ENCODE data around the gene SLC44A5.
"Not testable (repeated sequence)": the region's sequence is repeated elsewhere in the genome, so short reads cannot be mapped to it uniquely, and the experiment has no call there.

The SLC44A5 gene

GRCh38 chr1:75263616-75264015, 347.3 kb downstream of the SLC44A5 start:
- not testable (repeated sequence) for DNase-seq

DNA sequence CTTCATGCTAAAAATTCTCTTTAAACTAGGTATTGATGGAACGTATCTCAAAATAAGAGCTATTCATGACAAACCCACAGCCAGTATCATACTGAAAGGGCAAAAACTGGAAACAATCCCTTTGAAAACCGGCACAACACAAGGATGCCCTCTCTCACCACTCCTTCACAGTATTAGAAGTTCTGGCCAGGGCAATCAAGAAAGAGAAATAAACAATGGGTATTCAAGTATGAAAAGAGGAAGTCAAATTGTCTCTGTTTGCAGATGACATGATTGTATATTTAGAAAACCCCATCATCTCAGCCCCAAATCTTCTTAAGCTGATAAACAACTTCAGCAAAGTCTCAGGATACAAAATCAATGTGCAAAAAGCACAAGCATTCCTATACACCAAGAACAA, 349.0 kb downstream of the SLC44A5 start:
- DNase-seq, result not testable (repeated sequence)

DNA sequence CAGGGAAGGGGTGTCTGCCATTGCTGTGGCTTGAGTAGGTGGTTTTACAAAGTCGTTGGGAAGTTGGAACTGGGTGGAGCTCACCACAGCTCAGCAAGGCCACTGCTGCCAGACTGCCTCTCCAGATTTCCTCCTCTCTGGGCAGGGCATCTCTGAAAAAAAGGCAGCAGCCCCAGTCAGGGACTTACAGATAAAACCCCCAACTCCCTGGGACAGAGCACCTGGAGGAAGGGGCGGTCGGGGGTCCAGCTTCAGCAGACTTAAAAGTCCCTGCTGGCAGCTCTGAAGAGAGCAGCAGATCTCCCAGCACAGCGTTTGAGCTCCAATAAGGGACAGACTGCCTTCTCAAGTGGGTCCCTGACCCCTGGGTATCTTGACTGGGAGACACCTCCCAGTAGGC, 352.6 kb downstream of the SLC44A5 start:
- DNase-seq, result no peak

GRCh38 chr1:75257424-75257823, 353.5 kb downstream of the SLC44A5 start:
- DNase-seq, result no peak

DNA sequence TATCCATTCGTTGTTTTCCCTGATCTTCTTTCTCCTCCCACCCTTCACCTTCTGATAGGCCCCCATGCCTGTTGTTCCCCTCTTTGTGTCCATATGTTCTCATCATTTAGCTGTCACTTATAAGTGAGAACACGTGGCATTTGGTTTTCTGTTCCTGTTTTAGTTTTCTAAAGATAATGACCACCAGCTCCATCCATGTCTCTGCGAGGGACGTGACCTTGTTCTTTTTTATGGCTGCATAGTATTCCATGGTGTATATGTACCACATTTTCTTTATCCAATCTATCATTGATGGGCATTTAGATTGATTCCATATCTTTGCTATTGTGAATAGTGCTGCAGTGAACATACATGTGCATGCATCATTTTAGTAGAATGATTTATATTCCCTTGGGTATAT, 360.8 kb downstream of the SLC44A5 start:
- not testable (repeated sequence) for DNase-seq

- DNase-seq, result no peak
Observed at GRCh38 chr1:75245239-75245638, 365.7 kb downstream of the SLC44A5 start.

- DNase-seq, result no peak
Observed at GRCh38 chr1:75243124-75243523, 367.8 kb downstream of the SLC44A5 start.

GRCh38 chr1:75237316-75237715, 373.6 kb downstream of the SLC44A5 start:
- DNase-seq, result no peak

DNA sequence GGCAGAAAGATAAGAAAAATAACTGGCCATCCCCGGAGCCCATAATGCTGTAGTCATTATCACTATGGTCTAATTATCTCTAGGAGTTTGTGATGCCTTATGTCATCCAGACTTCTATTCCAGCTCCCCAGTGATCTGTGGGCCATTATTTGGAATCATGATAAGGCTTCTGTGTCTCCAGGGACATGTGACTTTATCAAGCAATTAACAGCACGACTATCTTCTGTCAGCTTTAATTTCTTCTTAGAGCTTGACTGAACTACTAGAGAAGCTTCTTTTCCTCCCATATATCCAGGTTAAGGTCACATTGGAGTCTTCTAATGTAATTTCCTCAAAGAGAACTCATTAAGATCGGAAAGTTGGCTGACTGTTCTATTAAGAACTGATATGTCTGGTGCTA, 376.4 kb downstream of the SLC44A5 start:
- no peak for DNase-seq

GRCh38 chr1:75233302-75233929, 377.5 kb downstream of the SLC44A5 start:
- no peak for DNase-seq

DNA sequence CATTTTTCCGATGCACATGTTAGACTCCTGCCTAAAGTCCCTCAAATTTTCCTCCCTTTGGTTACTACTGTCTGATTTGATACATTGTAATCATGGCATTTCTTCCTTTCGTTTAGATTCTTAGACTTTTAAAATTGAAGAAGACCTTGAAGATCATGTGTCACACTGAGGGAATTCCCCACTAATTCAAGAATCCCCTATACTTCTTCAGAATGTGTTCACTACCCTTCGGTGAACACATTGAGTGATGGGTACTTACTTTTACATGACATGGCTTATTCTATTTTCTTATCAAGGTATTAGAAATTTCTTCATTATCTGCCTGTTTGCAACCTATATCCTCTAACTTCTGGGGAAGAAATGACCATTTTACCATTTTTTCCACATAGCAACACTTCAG, 390.8 kb downstream of the SLC44A5 start:
- no peak for DNase-seq

- no peak for DNase-seq
Observed at GRCh38 chr1:75214017-75214416, 396.9 kb downstream of the SLC44A5 start.

DNA sequence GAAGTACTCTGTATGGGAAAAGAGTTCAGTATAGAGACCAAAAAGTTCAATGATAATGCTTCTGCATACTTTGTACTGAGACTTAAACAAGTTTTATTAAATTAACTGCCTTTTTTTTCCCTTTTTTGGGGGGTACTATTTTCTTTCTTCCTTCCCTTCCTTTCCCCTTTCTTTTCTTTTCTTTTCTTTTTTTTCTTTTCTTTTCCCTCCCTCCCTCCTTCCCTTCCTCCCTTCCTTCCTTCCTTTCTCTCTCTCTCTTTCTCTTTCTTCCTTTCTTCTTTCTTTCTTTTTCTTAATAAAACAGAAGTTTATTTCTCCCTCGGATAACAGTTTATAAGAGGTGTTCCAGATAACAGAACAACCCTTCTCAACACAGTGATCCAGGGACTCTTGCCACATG, 399.3 kb downstream of the SLC44A5 start:
- DNase-seq, result no peak

GRCh38 chr1:75208862-75209261, 402.1 kb downstream of the SLC44A5 start:
- DNase-seq, result no peak

DNA sequence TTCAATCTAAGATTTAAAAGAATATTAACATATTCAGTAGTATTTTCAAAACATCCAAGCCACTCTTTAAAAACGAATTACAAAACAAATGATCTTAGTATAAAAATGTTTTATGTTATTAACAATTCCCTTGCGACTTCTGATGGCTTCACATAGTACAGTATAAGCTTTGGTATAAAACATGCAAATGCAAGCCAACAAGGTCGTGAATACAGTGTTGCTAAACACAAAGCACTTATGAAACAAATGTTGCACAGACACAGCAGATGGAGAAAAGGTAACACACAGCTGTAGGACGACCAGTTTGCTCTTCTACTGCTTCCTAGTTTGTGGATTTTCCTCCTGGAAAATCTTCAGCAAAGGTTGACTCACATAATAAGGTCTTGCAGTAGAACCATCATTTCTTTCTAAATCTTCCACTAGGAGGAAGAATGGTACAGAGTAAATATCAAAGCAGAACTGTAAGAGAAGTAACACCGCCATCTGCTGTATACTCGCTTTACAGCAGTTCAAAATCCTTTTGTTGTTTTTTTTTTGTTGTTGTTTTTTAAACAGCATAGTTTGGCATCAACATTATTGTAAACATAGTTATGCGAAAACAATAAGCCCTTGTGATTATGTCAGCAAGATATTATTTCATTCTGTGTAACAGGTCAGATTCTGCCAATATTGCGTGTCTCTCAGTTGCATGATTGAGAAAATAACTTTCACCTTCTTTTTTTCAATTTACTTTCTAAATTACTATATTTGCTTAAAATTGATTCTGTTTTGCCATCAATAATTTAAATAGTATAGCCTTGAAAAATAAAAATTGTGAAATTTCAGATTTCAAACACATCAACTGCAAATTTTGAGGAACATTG, 407.3 kb downstream of the SLC44A5 start:
- DNase-seq, result no peak

- no peak for DNase-seq
Observed at GRCh38 chr1:75202751-75203150, 408.2 kb downstream of the SLC44A5 start.

DNA sequence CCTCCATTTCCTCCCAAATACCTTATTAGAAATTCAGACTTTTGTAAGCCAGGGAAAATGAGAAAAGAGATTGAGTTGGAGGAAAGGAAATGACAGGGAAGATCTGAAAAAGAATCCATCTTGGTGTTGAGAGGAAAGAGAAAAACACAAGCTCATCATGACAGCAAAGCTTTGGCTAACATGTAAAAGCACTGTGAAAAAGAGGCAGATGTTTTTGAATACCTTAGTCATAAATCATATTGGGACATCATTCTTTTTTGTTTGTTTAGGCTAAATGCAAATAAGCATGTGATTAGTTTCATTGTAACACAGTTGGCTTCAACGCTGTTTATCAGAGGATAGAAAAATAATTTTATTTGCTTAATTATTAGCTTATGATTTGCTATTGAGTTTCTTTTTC, 412.2 kb downstream of the SLC44A5 start:
- no peak for DNase-seq

GRCh38 chr1:75198163-75198562, 412.8 kb downstream of the SLC44A5 start:
- no peak for DNase-seq

- no peak for DNase-seq
Observed at GRCh38 chr1:75188892-75189291, 422.0 kb downstream of the SLC44A5 start.

- DNase-seq, result not testable (repeated sequence)
Observed at GRCh38 chr1:75181214-75181955, 429.5 kb downstream of the SLC44A5 start.

DNA sequence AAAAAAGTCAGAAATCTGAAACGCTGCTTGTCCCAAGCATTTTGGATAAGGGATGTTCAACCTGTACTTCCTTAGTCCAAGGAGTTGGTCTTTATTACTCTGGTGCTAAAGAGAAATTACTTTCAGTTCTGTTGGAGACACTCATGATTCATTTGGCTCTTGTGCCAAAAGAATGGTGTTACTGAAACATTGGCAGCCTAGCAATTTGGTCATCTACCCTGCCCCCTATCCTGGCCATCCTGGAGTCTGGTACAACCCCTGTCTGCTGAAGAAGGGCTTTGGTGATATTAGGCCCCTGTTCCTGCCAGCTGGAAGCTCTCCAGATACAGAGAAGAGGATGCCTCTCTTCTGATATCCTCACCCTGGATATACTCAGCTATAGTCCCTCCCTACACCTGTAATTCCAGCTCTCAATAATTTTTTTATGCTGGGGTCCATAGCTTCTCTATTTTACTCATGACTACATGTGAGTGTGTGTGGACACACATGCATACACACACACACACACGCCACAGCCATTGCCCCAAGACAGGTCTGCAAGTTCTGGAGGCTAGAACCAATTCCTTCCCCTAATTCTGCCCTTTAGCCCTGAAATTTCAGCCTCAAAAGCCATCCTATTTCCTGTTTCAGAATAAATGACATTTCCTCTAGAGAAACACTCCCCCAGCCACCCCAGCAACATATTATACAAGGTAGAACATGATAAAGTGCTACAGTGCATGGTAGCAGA, 436.7 kb downstream of the SLC44A5 start:
- no peak for DNase-seq

DNA sequence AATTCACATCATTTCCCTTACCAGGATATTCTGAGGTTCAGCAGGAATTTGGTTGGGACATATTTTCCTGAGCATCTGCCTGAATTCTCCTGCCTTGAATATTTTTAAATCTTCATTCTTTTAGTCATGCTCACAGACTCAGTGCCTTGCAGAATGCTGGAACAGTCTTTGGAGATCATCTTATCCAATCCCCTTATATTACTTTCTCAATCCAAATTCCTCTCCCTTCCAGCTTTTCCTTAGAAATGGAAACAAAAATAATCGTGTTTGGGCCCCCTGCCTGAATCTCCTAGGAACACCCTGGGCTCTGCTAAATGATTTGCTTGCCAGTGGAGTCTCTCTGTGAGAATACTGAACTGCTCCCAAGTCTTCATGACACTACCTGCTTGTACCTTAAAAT, 438.4 kb downstream of the SLC44A5 start:
- no peak for DNase-seq

GRCh38 chr1:75171876-75172275, 439.0 kb downstream of the SLC44A5 start:
- DNase-seq, result no peak

Data from stimulated activated naive CD4-positive, alpha-beta T cell treated with Interleukin-2 at 50 U/mL for 16 hours (primary cell).